Loucy (cell line): ENCODE measurements around the gene PLEKHF1.
A peak's percentile ranks its signal among the peaks of the same experiment; 100 is the strongest.

Experiments used
- H2AFZ ChIP-seq: fragments of 200-600 bp; sonication (generic); 2 replicates; pipeline ENCODE4 v1.6.0; 2016; ENCODE audit warnings: antibody characterized with exemption, mild to moderate bottlenecking, low read length, moderate library complexity
- H3F3A ChIP-seq: fragments of 200-600 bp; 2 replicates; pipeline ENCODE4 v1.6.0; 2016; ENCODE audit warnings: antibody characterized with exemption, low read depth, mild to moderate bottlenecking
- H3K27me3 ChIP-seq: fragments of 200-600 bp; sonication (generic); 2 replicates; pipeline ENCODE4 v1.6.1; 2014; ENCODE audit warnings: low read length, mild to moderate bottlenecking; ENCODE audit not compliant: insufficient read depth, poor library complexity, severe bottlenecking
- H3K36me3 ChIP-seq: fragments of 200-600 bp; sonication (generic); 2 replicates; pipeline ENCODE4 v1.6.1; 2016; ENCODE audit warnings: low read length; ENCODE audit not compliant: insufficient read depth
- H3K4me1 ChIP-seq: fragments of 200-600 bp; sonication (generic); 2 replicates; pipeline ENCODE4 v1.5.1; 2014; ENCODE audit warnings: low read length, mild to moderate bottlenecking; ENCODE audit not compliant: insufficient read depth, poor library complexity, severe bottlenecking
- H3K4me2 ChIP-seq: fragments of 200-600 bp; sonication (generic); 2 replicates; pipeline ENCODE4 v1.6.0; 2014; ENCODE audit warnings: antibody characterized with exemption, low read length, low read depth, mild to moderate bottlenecking; ENCODE audit not compliant: poor library complexity, severe bottlenecking
- H3K4me3 ChIP-seq: fragments of 200-600 bp; sonication (generic); 2 replicates; pipeline ENCODE4 v1.5.1; 2014; ENCODE audit warnings: low read length, mild to moderate bottlenecking, mixed read lengths; ENCODE audit not compliant: poor library complexity, severe bottlenecking
- H3K79me2 ChIP-seq: fragments of 200-600 bp; sonication (generic); 2 replicates; pipeline ENCODE4 v1.6.1; 2014; ENCODE audit warnings: low read length; ENCODE audit not compliant: insufficient read depth
- H3K9ac ChIP-seq: fragments of 200-600 bp; sonication (generic); 2 replicates; pipeline ENCODE4 v1.6.0; 2014; ENCODE audit warnings: mild to moderate bottlenecking, low read depth, low read length, moderate library complexity; ENCODE audit not compliant: poor library complexity, severe bottlenecking
- H3K9me2 ChIP-seq: fragments of 200-600 bp; sonication (generic); replicated peaks from 2 replicates; pipeline ENCODE4 v1.6.1; 2016; ENCODE audit warnings: low read depth, low read length, mixed read lengths
- H3K9me3 ChIP-seq: fragments of 200-600 bp; sonication (generic); 2 replicates; pipeline ENCODE4 v1.6.1; 2014; ENCODE audit warnings: mild to moderate bottlenecking, antibody characterized with exemption, low read length, low read depth; ENCODE audit not compliant: insufficient read depth
- H4K20me1 ChIP-seq: fragments of 200-600 bp; sonication (generic); 2 replicates; pipeline ENCODE4 v1.6.0; 2014; ENCODE audit warnings: antibody characterized with exemption, low read length, mild to moderate bottlenecking; ENCODE audit not compliant: insufficient read depth, poor library complexity, severe bottlenecking
- CTCF ChIP-seq: fragments of 200-600 bp; sonication (generic); conservative IDR thresholded peaks from 2 replicates; pipeline ENCODE4 v1.5.1; 2014; ENCODE audit warnings: mild to moderate bottlenecking, antibody characterized with exemption, low read length
- EZH2phosphoT487 ChIP-seq: fragments of 200-600 bp; IDR thresholded peaks from 2 replicates; pipeline ENCODE4 v1.6.1; 2018; ENCODE audit warnings: antibody characterized with exemption, mild to moderate bottlenecking, moderate library complexity, borderline replicate concordance

The PLEKHF1 gene

GRCh38 chr19:29665215-29665825 lies at the start of gene PLEKHF1:
Gene PLEKHF1 (plus strand): TSS chr19:29665461. CDS start chr19:29673840, 8,379 bp downstream.
- Histone ChIP-seq H3K4me1 (peaks cover 41% of the 10 kb centered on the region), H3K9ac (peak within 1 kb of the TSS; percentile 78), H3K9me3 (no peaks in the 10 kb centered on the region), H3K9me2 (no peaks in the 10 kb centered on the region), H3K36me3 (no peaks in the 10 kb centered on the region), H4K20me1 (no peaks in the 10 kb centered on the region), H3K79me2 (peaks cover 48% of the 10 kb centered on the region), H3F3A (no peaks in the 10 kb centered on the region), H3K27me3 (no peaks in the 10 kb centered on the region), H3K4me2 (peak within 1 kb of the TSS; percentile 88), H3K4me3 (peak within 1 kb of the TSS; percentile 95), H2AFZ (peak within 1 kb of the TSS; percentile 92)
- TF ChIP-seq EZH2phosphoT487, result no peak
- no peak for TF ChIP-seq CTCF

GRCh38 chr19:29615891-29616425 lies 49.3 kb upstream of the PLEKHF1 start:
- Histone ChIP-seq H3K9ac (no peak overlapping the region), H2AFZ (no peak overlapping the region), H3K4me1 (peaks cover 8% of the 10 kb centered on the region), H4K20me1 (no peaks in the 10 kb centered on the region), H3K4me2 (no peak overlapping the region), H3K4me3 (no peak overlapping the region), H3F3A (no peaks in the 10 kb centered on the region), H3K27me3 (no peaks in the 10 kb centered on the region), H3K9me3 (no peaks in the 10 kb centered on the region), H3K36me3 (peaks cover 37% of the 10 kb centered on the region; the same call in 1 of the 2 replicates), H3K79me2 (no peaks in the 10 kb centered on the region), H3K9me2 (no peaks in the 10 kb centered on the region)
- TF ChIP-seq CTCF (no peak), EZH2phosphoT487 (no peak)

GRCh38 chr19:29616541-29616940 lies 48.7 kb upstream of the PLEKHF1 start:
- Histone ChIP-seq H3K4me1 (peaks cover 14% of the 10 kb centered on the region), H3K4me3 (no peak overlapping the region)

More at GRCh38 chr19:29616541-29616940, 48.7 kb upstream of the PLEKHF1 start:
- Histone ChIP-seq H2AFZ (no peak overlapping the region), H3K79me2 (no peaks in the 10 kb centered on the region), H3K9me3 (no peaks in the 10 kb centered on the region), H3K27me3 (no peaks in the 10 kb centered on the region), H4K20me1 (no peaks in the 10 kb centered on the region), H3K9ac (no peak overlapping the region), H3K4me2 (no peak overlapping the region), H3F3A (no peaks in the 10 kb centered on the region), H3K9me2 (no peaks in the 10 kb centered on the region), H3K36me3 (peaks cover 34% of the 10 kb centered on the region; the same call in 1 of the 2 replicates)
- TF ChIP-seq EZH2phosphoT487, result no peak
- TF ChIP-seq CTCF, result no peak
